Epidermal melanocyte (primary cell): Measurements from ENCODE around the gene NLRP1.

ENCODE experiments used
- DNase-seq: peaks from one replicate; pipeline ENCODE4 v3.0.0; 2011; ENCODE audit warnings: low spot score; ENCODE audit not compliant: insufficient read length

Gene NLRP1

GRCh38 chr17:5478992-5479391 is 105.3 kb downstream of the NLRP1 start:
- no peak for DNase-seq

GRCh38 chr17:5473906-5474305 is 110.4 kb downstream of the NLRP1 start:
- no peak for DNase-seq

- DNase-seq = no peak
Measured at GRCh38 chr17:5472511-5472910, 111.8 kb downstream of the NLRP1 start.

- DNase-seq = no peak
Measured at GRCh38 chr17:5468075-5468473, 116.2 kb downstream of the NLRP1 start.

- no peak for DNase-seq
Measured at GRCh38 chr17:5467416-5467815, 116.9 kb downstream of the NLRP1 start.

GRCh38 chr17:5466295-5466694 is 118.0 kb downstream of the NLRP1 start:
- DNase-seq = no peak

- DNase-seq = peak; percentile 59
Measured at GRCh38 chr17:5464717-5465507, 119.4 kb downstream of the NLRP1 start.
